ENCODE data around the gene ATG5.
A peak's percentile ranks its signal among the peaks of the same experiment; 100 is the strongest.

ATG5 gene

GRCh38 chr6:106165885-106166485 lies 159.6 kb downstream of the ATG5 start:
- H3K4me3 ChIP-seq (ENCODE audit: low read depth, low read length) = no peak overlapping the region
- no peaks in the 10 kb centered on the region for H3K27me3 ChIP-seq (ENCODE audit: control insufficient read depth, insufficient read depth, low read length)
- peaks cover 34% of the 10 kb centered on the region for H3K4me1 ChIP-seq (ENCODE audit: control insufficient read depth, insufficient read depth, low read length)
- H3K9ac ChIP-seq (ENCODE audit: low read depth, low read length) = no peak overlapping the region
- no peaks in the 10 kb centered on the region for H3K36me3 ChIP-seq (ENCODE audit: control insufficient read depth, insufficient read depth, low read length)
- peak overlapping the region; percentile 70 for H3K27ac ChIP-seq (ENCODE audit: low read depth, low read length)
- H3K9me3 ChIP-seq (ENCODE audit: control insufficient read depth, insufficient read depth, low read length) = no peaks in the 10 kb centered on the region

DNA sequence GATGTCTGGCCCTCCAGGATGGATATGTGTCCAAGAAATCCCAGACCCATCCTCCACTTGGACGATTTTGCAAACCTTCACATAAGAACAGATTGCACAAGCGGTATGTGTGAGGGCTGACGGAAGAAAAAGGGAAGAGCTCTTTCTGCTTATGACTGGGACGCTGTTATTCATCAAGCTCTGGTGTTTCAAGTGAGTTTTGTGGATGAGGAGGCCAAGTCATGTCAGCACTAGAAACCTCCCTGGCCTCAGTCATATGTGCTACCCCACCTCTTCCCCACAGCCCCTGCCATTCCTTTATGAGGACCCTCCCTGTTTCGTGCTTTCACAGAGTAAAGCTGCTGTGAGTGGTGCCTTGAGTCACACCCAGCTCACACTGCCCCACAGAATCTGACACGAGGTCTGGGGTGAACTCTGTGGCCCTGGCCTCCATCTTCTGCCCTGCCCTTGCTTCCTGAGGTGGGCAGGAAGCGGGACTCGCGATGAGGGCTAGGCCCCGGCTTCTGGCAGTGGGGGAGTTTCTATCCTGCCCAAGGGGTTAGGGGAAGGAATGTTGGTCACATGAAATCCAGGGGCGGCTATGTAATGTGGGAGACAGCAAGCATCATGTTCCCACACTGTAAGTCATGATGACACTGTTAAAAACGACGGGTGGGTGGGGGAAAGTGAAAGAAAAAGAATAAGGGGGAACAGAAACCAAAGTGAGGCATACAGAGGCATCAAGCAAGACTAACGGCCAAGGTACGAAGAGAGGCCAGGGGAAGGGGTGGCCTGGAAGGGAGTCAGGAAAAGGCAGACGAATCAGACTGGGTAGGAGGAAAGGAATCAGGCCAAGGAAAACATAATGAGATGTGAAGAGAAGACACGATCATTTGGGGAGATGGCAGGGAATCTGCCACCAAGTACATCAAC lies 161.3 kb downstream of the ATG5 start:
- Histone ChIP-seq H3K4me3 (ENCODE audit: low read depth, low read length) (no peak overlapping the region), H3K27ac (ENCODE audit: low read depth, low read length) (no peak overlapping the region), H3K4me1 (ENCODE audit: control insufficient read depth, insufficient read depth, low read length) (peaks cover 29% of the 10 kb centered on the region), H3K9ac (ENCODE audit: low read depth, low read length) (no peak overlapping the region), H3K9me3 (ENCODE audit: control insufficient read depth, insufficient read depth, low read length) (no peaks in the 10 kb centered on the region), H3K36me3 (ENCODE audit: control insufficient read depth, insufficient read depth, low read length) (no peaks in the 10 kb centered on the region), H3K27me3 (ENCODE audit: control insufficient read depth, insufficient read depth, low read length) (no peaks in the 10 kb centered on the region)

- no peak overlapping the region for H3K4me3 ChIP-seq (ENCODE audit: low read depth, low read length)
- no peaks in the 10 kb centered on the region for H3K36me3 ChIP-seq (ENCODE audit: control insufficient read depth, insufficient read depth, low read length)
- H3K4me1 ChIP-seq (ENCODE audit: control insufficient read depth, insufficient read depth, low read length) = peaks cover 29% of the 10 kb centered on the region
- no peaks in the 10 kb centered on the region for H3K27me3 ChIP-seq (ENCODE audit: control insufficient read depth, insufficient read depth, low read length)
- peak overlapping the region; percentile 56 for H3K27ac ChIP-seq (ENCODE audit: low read depth, low read length)
- H3K9ac ChIP-seq (ENCODE audit: low read depth, low read length) = no peak overlapping the region
- H3K9me3 ChIP-seq (ENCODE audit: control insufficient read depth, insufficient read depth, low read length) = no peaks in the 10 kb centered on the region
Measured at GRCh38 chr6:106163446-106163965, 162.1 kb downstream of the ATG5 start.

DNA sequence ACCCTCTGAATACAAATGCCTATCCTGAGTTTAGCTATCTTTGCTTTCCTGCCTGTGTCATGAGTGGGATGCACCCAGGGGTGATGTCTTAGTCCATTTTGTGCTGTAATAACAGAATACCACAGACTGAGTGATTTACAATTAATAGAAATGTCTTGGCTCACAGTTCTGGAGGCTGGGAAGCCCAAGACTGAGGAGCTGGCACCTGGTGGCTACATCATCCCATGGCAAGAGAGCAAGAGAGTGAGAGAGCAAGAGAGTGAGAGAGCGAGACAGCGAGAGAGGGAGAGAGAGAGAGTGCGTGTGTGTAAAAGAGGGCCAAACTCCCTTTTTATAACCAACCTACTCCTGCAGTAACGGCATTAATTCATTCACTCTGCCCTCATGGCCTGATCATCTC lies 162.6 kb downstream of the ATG5 start:
- Histone ChIP-seq H3K9ac (ENCODE audit: low read depth, low read length) (no peak overlapping the region), H3K9me3 (ENCODE audit: control insufficient read depth, insufficient read depth, low read length) (no peaks in the 10 kb centered on the region), H3K4me1 (ENCODE audit: control insufficient read depth, insufficient read depth, low read length) (peaks cover 26% of the 10 kb centered on the region), H3K27me3 (ENCODE audit: control insufficient read depth, insufficient read depth, low read length) (no peaks in the 10 kb centered on the region), H3K36me3 (ENCODE audit: control insufficient read depth, insufficient read depth, low read length) (no peaks in the 10 kb centered on the region), H3K27ac (ENCODE audit: low read depth, low read length) (no peak overlapping the region), H3K4me3 (ENCODE audit: low read depth, low read length) (no peak overlapping the region)

GRCh38 chr6:106161893-106162292 lies 163.7 kb downstream of the ATG5 start:
- no peaks in the 10 kb centered on the region for H3K27me3 ChIP-seq (ENCODE audit: control insufficient read depth, insufficient read depth, low read length)
- no peaks in the 10 kb centered on the region for H3K36me3 ChIP-seq (ENCODE audit: control insufficient read depth, insufficient read depth, low read length)
- peaks cover 16% of the 10 kb centered on the region for H3K4me1 ChIP-seq (ENCODE audit: control insufficient read depth, insufficient read depth, low read length)
- no peak overlapping the region for H3K9ac ChIP-seq (ENCODE audit: low read depth, low read length)
- no peak overlapping the region for H3K27ac ChIP-seq (ENCODE audit: low read depth, low read length)
- H3K9me3 ChIP-seq (ENCODE audit: control insufficient read depth, insufficient read depth, low read length) = no peaks in the 10 kb centered on the region
- no peak overlapping the region for H3K4me3 ChIP-seq (ENCODE audit: low read depth, low read length)

- H3K9ac ChIP-seq (ENCODE audit: low read depth, low read length) = no peak overlapping the region
- no peaks in the 10 kb centered on the region for H3K36me3 ChIP-seq (ENCODE audit: control insufficient read depth, insufficient read depth, low read length)
- H3K4me1 ChIP-seq (ENCODE audit: control insufficient read depth, insufficient read depth, low read length) = peaks cover 14% of the 10 kb centered on the region
- no peak overlapping the region for H3K4me3 ChIP-seq (ENCODE audit: low read depth, low read length)
- H3K27me3 ChIP-seq (ENCODE audit: control insufficient read depth, insufficient read depth, low read length) = no peaks in the 10 kb centered on the region
- H3K9me3 ChIP-seq (ENCODE audit: control insufficient read depth, insufficient read depth, low read length) = no peaks in the 10 kb centered on the region
- no peak overlapping the region for H3K27ac ChIP-seq (ENCODE audit: low read depth, low read length)
Measured at GRCh38 chr6:106161311-106161874, 164.2 kb downstream of the ATG5 start.

- H3K27ac ChIP-seq (ENCODE audit: low read depth, low read length) = no peak overlapping the region
- H3K9me3 ChIP-seq (ENCODE audit: control insufficient read depth, insufficient read depth, low read length) = no peaks in the 10 kb centered on the region
Measured at GRCh38 chr6:106160189-106160588, 165.4 kb downstream of the ATG5 start.

GRCh38 chr6:106159531-106159940 lies 166.0 kb downstream of the ATG5 start:
- Histone ChIP-seq H3K9me3 (ENCODE audit: control insufficient read depth, insufficient read depth, low read length) (no peaks in the 10 kb centered on the region), H3K27me3 (ENCODE audit: control insufficient read depth, insufficient read depth, low read length) (no peaks in the 10 kb centered on the region), H3K9ac (ENCODE audit: low read depth, low read length) (no peak overlapping the region), H3K36me3 (ENCODE audit: control insufficient read depth, insufficient read depth, low read length) (no peaks in the 10 kb centered on the region), H3K4me1 (ENCODE audit: control insufficient read depth, insufficient read depth, low read length) (peaks cover 25% of the 10 kb centered on the region), H3K4me3 (ENCODE audit: low read depth, low read length) (no peak overlapping the region), H3K27ac (ENCODE audit: low read depth, low read length) (no peak overlapping the region)

More at GRCh38 chr6:106160189-106160588, 165.4 kb downstream of the ATG5 start:
- H3K27me3 ChIP-seq (ENCODE audit: control insufficient read depth, insufficient read depth, low read length) = no peaks in the 10 kb centered on the region
- H3K4me3 ChIP-seq (ENCODE audit: low read depth, low read length) = no peak overlapping the region
- peaks cover 19% of the 10 kb centered on the region for H3K4me1 ChIP-seq (ENCODE audit: control insufficient read depth, insufficient read depth, low read length)
- H3K9ac ChIP-seq (ENCODE audit: low read depth, low read length) = no peak overlapping the region
- no peaks in the 10 kb centered on the region for H3K36me3 ChIP-seq (ENCODE audit: control insufficient read depth, insufficient read depth, low read length)

- Histone ChIP-seq H3K27ac (ENCODE audit: low read depth, low read length) (no peak overlapping the region), H3K9me3 (ENCODE audit: control insufficient read depth, insufficient read depth, low read length) (no peaks in the 10 kb centered on the region), H3K36me3 (ENCODE audit: control insufficient read depth, insufficient read depth, low read length) (no peaks in the 10 kb centered on the region), H3K27me3 (ENCODE audit: control insufficient read depth, insufficient read depth, low read length) (no peaks in the 10 kb centered on the region), H3K4me1 (ENCODE audit: control insufficient read depth, insufficient read depth, low read length) (peaks cover 24% of the 10 kb centered on the region), H3K9ac (ENCODE audit: low read depth, low read length) (no peak overlapping the region), H3K4me3 (ENCODE audit: low read depth, low read length) (no peak overlapping the region)
Measured at GRCh38 chr6:106158816-106159215, 166.7 kb downstream of the ATG5 start.

GRCh38 chr6:106156863-106157262 lies 168.7 kb downstream of the ATG5 start:
- no peak overlapping the region for H3K4me3 ChIP-seq (ENCODE audit: low read depth, low read length)
- peaks cover 12% of the 10 kb centered on the region for H3K4me1 ChIP-seq (ENCODE audit: control insufficient read depth, insufficient read depth, low read length)
- H3K27ac ChIP-seq (ENCODE audit: low read depth, low read length) = no peak overlapping the region
- no peaks in the 10 kb centered on the region for H3K36me3 ChIP-seq (ENCODE audit: control insufficient read depth, insufficient read depth, low read length)
- no peak overlapping the region for H3K9ac ChIP-seq (ENCODE audit: low read depth, low read length)
- H3K27me3 ChIP-seq (ENCODE audit: control insufficient read depth, insufficient read depth, low read length) = no peaks in the 10 kb centered on the region
- H3K9me3 ChIP-seq (ENCODE audit: control insufficient read depth, insufficient read depth, low read length) = no peaks in the 10 kb centered on the region

DNA sequence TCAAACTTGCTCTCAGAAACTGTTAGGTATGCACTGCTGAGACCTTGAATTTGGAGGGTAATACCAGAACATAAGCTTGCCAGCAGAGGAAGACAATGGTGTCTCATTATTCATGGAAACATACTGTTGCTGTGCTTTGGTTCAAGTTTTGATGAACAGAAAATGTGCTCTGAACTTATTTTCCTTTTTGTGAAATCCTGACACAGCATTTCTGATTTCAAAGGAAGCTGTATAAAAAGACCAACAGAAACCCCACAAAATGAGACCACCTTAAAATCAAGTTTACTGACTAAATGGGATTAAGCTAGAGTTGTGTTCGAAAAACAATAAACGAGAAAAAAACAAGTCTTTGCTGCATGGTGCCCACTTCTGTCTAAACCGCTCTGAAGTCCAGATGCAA lies 169.1 kb downstream of the ATG5 start:
- Histone ChIP-seq H3K4me3 (ENCODE audit: low read depth, low read length) (no peak overlapping the region), H3K4me1 (ENCODE audit: control insufficient read depth, insufficient read depth, low read length) (peaks cover 12% of the 10 kb centered on the region), H3K27ac (ENCODE audit: low read depth, low read length) (no peak overlapping the region), H3K9me3 (ENCODE audit: control insufficient read depth, insufficient read depth, low read length) (no peaks in the 10 kb centered on the region), H3K36me3 (ENCODE audit: control insufficient read depth, insufficient read depth, low read length) (no peaks in the 10 kb centered on the region), H3K9ac (ENCODE audit: low read depth, low read length) (no peak overlapping the region), H3K27me3 (ENCODE audit: control insufficient read depth, insufficient read depth, low read length) (no peaks in the 10 kb centered on the region)
